ENCODE measurements around the gene HLA-DPA1. TPM values are rescaled to one million over a fixed set of nuclear protein-coding genes. Genes with fewer than 3 reads are reported as not detected.

Gene HLA-DPA1
- total and polyA plus RNA-seq, 12 donors = 19.4 to 625 (median 141) TPM

- H3K27ac ChIP-seq = no peak overlapping the region
- TF ChIP-seq POLR2A (IDR thresholded peaks at IDR 0.05) (no peak), CTCF (IDR thresholded peaks at IDR 0.05) (no peak)
- intact Hi-C loops (cut with DNase I) = no loop called here
- DNase-seq = no peak
- WGBS, 4 donors = 27 to 45% (median 34%) methylated on average over 4 of the region's 4 CpGs
- no peaks in the 10 kb centered on the region for H3K4me1 ChIP-seq (replicated peaks in 1 of 2)
- peaks cover 6% of the 10 kb centered on the region for H3K27me3 ChIP-seq
- no peak overlapping the region for H3K4me3 ChIP-seq
- no peaks in the 10 kb centered on the region for H3K36me3 ChIP-seq (replicated peaks in 1 of 2)
- H3K9me3 ChIP-seq (replicated peaks in 1 of 3) = no peaks in the 10 kb centered on the region
These were observed 20.2 kb downstream of the HLA-DPA1 start for GRCh38 chr6:33053230-33053629.

DNA sequence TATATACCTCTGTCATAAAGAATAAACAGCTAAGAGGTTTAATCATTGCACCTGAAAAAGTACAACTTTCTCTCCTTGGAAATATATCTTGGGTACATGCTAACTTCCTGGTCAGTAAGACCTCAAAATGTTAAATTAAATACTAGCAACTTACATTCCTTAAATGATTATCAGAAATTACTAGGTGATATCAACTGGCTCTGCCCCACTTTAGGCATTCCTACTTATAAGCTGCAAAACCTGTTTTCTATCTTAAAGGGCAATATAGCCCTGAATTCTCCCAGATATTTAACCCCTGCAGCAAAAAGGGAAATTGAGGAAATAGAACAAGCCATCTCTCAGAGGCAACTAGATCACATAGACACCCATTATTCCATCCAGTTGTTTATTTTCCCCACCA, 20.8 kb downstream of the HLA-DPA1 start:
- Histone ChIP-seq H3K27me3 (peaks cover 6% of the 10 kb centered on the region), H3K4me3 (no peak overlapping the region), H3K9me3 (replicated peaks in 1 of 3) (no peaks in the 10 kb centered on the region), H3K36me3 (replicated peaks in 1 of 2) (no peaks in the 10 kb centered on the region), H3K27ac (no peak overlapping the region), H3K4me1 (replicated peaks in 1 of 2) (no peaks in the 10 kb centered on the region)
- intact Hi-C loops (cut with DNase I) = no loop called here
- DNase-seq = no peak
- no peak for TF ChIP-seq POLR2A (IDR thresholded peaks at IDR 0.05)
- no peak for TF ChIP-seq CTCF (IDR thresholded peaks at IDR 0.05)

- DNase-seq = no peak
- Histone ChIP-seq H3K4me1 (replicated peaks in 1 of 2) (no peaks in the 10 kb centered on the region), H3K9me3 (replicated peaks in 1 of 3) (no peaks in the 10 kb centered on the region), H3K36me3 (replicated peaks in 1 of 2) (no peaks in the 10 kb centered on the region), H3K4me3 (no peak overlapping the region), H3K27ac (no peak overlapping the region), H3K27me3 (peaks cover 6% of the 10 kb centered on the region)
- WGBS, 4 donors = 55 to 65% (median 62%) methylated on average over 5 to 6 of the region's 6 CpGs
- intact Hi-C loops (cut with DNase I) = no loop called here
- TF ChIP-seq CTCF (IDR thresholded peaks at IDR 0.05) (no peak), POLR2A (IDR thresholded peaks at IDR 0.05) (no peak)
These were observed 23.2 kb downstream of the HLA-DPA1 start for GRCh38 chr6:33050014-33050810.

- no peaks in the 10 kb centered on the region for H3K9me3 ChIP-seq (replicated peaks in 1 of 3)
- no peak for TF ChIP-seq CTCF (IDR thresholded peaks at IDR 0.05)
- no peak for TF ChIP-seq POLR2A (IDR thresholded peaks at IDR 0.05)
These were observed 24.0 kb downstream of the HLA-DPA1 start for GRCh38 chr6:33049323-33050013.

More at GRCh38 chr6:33049323-33050013, 24.0 kb downstream of the HLA-DPA1 start:
- H3K27me3 ChIP-seq = peaks cover 6% of the 10 kb centered on the region
- whole genome bisulfite sequencing, 4 donors = 55 to 63% (median 59%) methylated on average over 9 of the region's 9 CpGs
- intact Hi-C loops (cut with DNase I) = no loop called here
- no peaks in the 10 kb centered on the region for H3K36me3 ChIP-seq (replicated peaks in 1 of 2)
- H3K4me1 ChIP-seq (replicated peaks in 1 of 2) = no peaks in the 10 kb centered on the region
- DNase-seq = no peak
- H3K4me3 ChIP-seq = no peak overlapping the region
- no peak overlapping the region for H3K27ac ChIP-seq
